HG03025 (cell line): Measurements from ENCODE around the gene SDHB.

ENCODE experiments used
- ATAC-seq: cut with Tn5 transposase; IDR thresholded peaks from one replicate; pipeline ENCODE4 v1.9.1; 2021; ENCODE audit warnings: mild to moderate bottlenecking, moderate library complexity; ENCODE audit not compliant: unreplicated experiment, low FRiP score

Gene SDHB

DNA sequence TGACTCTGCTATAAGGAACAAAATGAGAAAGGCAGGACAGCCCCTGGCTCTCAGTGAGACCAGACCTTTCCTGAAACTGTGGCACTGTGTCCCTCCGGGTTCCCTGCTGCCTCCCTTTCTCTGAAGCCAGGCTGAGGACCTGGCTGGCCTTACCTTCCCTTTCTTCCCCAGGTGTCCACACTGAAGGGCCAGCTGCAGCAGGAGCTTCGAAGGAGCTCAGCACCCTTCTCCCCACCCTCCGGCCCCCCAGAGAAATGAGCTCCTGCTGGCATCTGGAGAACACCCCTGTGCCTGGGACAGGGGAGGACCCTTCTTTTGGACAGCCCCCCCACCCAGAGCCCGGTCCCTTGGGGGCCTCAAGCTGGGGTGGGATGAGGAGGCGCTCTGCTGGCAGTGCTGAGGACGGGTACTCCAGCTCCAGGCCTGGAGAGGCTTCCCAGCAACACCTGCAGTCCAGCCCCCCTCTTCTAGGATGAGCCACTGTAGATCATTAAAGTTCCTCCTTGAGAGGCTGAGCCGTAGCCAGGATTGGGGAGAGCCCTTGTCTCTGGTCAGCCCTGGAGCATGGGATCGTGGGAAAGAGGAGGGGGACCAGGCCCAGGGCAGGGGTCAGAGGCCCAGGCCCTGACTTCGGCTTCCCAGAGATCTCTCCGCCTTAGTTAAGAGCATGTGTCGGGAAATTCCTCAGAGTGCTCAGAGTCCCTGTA, 81.5 kb downstream of the SDHB start:
- ATAC-seq = no peak

DNA sequence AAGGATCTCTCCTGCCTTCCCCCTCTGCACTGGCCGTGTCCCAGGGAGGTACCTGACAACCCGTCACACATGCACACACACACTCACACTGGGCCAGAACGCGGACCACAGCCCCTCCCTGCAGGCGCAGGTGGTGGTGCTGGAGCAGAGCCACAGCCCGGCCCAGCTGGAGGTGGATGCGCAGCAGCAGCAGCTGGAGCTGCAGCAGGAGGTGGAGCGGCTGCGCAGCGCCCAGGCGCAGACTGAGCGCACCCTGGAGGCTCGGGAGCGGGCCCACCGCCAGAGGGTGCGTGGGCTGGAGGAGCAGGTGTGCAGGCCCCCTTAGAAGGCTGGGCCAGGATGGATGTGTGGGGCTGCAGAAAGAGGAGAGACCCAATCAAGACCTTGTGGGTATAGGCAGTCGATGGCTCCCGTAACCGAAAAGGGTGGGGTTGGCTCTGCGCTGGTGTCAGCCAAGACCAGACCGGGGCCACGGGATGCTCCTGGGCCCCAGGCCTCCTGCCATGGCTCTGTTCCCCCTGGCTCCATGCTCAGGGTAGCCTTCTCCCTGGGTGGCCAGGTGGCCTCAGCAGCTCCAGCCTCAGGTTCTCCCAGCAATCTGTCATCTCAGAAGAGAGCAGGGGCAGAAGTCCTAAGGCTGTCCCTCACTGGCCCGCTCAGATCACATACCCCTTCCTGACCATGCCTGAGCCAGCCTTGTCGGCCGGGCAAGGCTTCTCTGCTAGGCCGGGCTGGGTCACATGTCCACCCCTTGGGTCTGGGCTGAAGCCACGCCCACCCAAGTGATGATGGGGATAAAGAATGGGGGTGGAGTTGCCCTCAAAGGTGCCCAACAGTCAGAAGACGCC, 82.3 kb downstream of the SDHB start:
- ATAC-seq = no peak

DNA sequence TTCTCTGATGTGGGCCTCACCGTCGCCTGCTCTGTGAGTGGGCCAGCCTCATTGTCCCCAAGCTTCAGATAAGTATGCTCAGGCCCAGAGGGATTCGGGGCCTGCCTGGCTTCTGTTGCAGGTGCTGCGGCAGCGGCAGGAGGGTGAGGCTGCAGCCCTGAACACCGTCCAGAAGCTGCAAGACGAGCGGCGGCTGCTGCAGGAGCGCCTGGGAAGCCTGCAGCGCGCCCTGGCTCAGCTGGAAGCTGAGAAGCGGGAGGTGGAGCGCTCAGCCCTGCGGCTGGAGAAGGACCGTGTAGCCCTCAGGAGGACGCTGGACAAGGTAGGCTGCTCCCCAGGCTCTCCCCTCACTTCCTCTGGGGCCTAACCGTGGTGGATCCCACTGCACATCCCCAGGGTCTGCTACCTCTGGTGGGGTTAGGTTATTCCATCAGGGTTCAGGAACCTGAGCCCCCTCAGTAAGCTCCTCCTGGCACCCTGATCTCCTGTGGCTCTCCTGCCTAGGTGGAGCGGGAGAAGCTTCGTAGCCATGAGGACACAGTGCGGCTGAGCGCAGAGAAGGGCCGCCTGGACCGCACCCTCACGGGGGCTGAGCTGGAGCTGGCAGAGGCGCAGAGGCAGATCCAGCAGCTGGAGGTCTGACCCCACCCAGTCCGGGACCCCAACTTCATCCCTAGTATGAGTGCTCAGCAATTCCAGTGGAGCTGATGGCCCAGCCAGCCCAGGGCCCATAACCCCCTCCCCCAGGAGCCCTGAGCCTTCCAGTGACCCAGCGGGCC, 83.5 kb downstream of the SDHB start:
- no peak for ATAC-seq

DNA sequence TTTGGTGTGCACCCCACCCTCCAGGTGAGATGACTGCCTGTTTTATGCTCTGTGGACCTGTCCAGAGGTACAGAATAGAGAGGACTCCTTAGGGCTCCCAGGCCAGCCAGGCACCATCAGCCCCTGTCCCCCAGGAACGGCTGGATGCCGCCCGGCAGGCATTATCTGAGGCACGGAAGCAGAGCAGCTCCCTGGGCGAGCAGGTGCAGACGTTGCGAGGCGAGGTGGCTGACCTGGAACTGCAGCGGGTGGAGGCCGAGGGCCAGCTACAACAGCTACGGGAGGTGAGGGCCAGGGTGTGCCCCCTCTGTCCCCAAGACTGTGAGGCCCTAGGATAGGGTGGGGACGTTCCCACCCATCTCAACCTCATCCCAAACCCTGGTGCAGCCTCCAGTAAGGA, 84.2 kb downstream of the SDHB start:
- ATAC-seq = no peak

DNA sequence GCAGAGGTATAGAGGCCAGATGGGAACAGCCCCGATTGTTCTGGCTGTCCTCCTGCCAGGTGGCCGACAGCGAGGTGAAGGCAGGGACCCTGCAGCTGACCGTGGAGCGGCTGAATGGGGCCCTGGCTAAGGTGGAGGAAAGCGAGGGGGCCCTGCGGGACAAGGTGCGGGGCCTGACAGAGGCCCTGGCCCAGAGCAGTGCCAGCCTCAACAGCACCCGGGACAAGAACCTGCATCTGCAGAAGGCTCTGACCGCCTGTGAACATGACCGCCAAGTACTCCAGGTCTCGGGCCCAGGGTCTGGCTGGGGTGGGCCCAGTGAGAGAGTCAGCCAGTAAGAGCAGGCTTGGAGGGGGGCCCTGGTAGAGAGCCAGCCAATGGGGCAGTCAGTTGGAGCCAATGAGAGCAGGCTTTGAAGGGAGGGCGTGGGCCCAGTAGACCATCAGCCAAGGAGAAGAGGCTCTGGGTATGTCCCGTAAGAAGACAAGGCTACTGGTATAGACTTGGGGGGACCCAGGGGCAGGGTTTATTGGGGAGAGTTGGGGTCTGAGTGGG, 84.7 kb downstream of the SDHB start:
- no peak for ATAC-seq
